Kidney (tissue), 11 donors: Measurements from ENCODE around the gene LGALS9B. TPM values are rescaled to one million over a fixed set of nuclear protein-coding genes. Genes with fewer than 3 reads are reported as not detected.
"Not testable (repeated sequence)": the region's sequence is repeated elsewhere in the genome, so short reads cannot be mapped to it uniquely, and the experiment has no call there.

ENCODE experiments used
- DNase-seq, 5 donors: peaks; one replicate each; pipeline ENCODE4 v3.0.0-alpha.2; 2013 to 2020
- FAIRE-seq: peaks from 2 replicates; lab custom pipeline; 2012; peaks lifted over from hg19 to GRCh38; lab: Jason Lieb, UNC
- H3K27ac ChIP-seq, 2 donors: one replicate each; pipeline ENCODE4 v1.7.0; 2013; ENCODE audit warnings: low read depth in 2 of 2, low read length in 2 of 2, inconsistent platforms in 1 of 2
- H3K27me3 ChIP-seq: one replicate; pipeline ENCODE4 v1.7.1; 2013; ENCODE audit warnings: low read length, inconsistent platforms; ENCODE audit not compliant: control insufficient read depth, insufficient read depth
- H3K36me3 ChIP-seq, 3 donors: one replicate each; pipeline versions ENCODE4 v1.7.0 to v1.7.1; 2013; ENCODE audit warnings: low read length in 3 of 3, control low read depth in 1 of 3, inconsistent platforms in 1 of 3; ENCODE audit not compliant: insufficient read depth in 3 of 3, control insufficient read depth in 2 of 3
- H3K4me1 ChIP-seq, 3 donors: one replicate each; pipeline versions ENCODE4 v1.7.0 to v1.7.1; 2013; ENCODE audit warnings: low read length in 3 of 3, inconsistent platforms in 1 of 3, low read depth in 1 of 3; ENCODE audit not compliant: control insufficient read depth in 2 of 3, insufficient read depth in 2 of 3
- H3K4me3 ChIP-seq, 3 donors: one replicate each; pipeline versions ENCODE4 v1.7.0 to v1.8.1; 2013; ENCODE audit warnings: low read length in 3 of 3, control low read depth in 1 of 3, inconsistent platforms in 1 of 3
- H3K9ac ChIP-seq, 3 donors: one replicate each; pipeline versions ENCODE4 v1.7.0 to v1.7.1; 2013; ENCODE audit warnings: low read length in 3 of 3, control low read depth in 1 of 3, inconsistent platforms in 1 of 3
- H3K9me3 ChIP-seq, 3 donors: one replicate each; pipeline versions ENCODE4 v1.7.0 to v1.7.1; 2013; ENCODE audit warnings: low read length in 3 of 3, control low read depth in 1 of 3, inconsistent platforms in 1 of 3; ENCODE audit not compliant: control insufficient read depth in 2 of 3, insufficient read depth in 1 of 3
- intact Hi-C: fragments of 100-400 bp; cut with DNase I; formaldehyde crosslinking; loops from one replicate; pipeline ENCODE4 v1.11.1; 2022
- polyA plus RNA-seq: library from polyadenylated mRNA; stranded (reverse); fragments of 350-450 nt; fragmentation: Illumina TruSeq; extraction: RNeasy Lipid Tissue Mini Kit (QIAGEN cat#74804); gene quantifications from one replicate; pipeline ENCODE4 v1.2.3, GENCODE V29; 2014; ENCODE audit warnings: low read depth, low replicate concordance; ENCODE audit not compliant: insufficient read depth
- total RNA-seq: library from RNA; stranded (reverse); fragmentation: NEBNext Ultra II Directional; extraction: Animal tissue kit (Norgen Biotek cat#: 25700); gene quantifications from one replicate; pipeline ENCODE4 v1.2.1, GENCODE V29; 2021
- donor health status: control.
- donor health status: control.
- donor health status: DM: yes; HTN: yes; CAD: no.
- donor health status: Normal renal cell carcinoma (clear cell type).

LGALS9B gene
- total and polyA plus RNA-seq, 2 donors from 2014 or later: not detected

- H3K4me1 ChIP-seq, intact Hi-C loops, H3K27ac ChIP-seq, H3K9me3 ChIP-seq, H3K9ac ChIP-seq, H3K36me3 ChIP-seq, H3K27me3 ChIP-seq, DNase-seq, H3K4me3 ChIP-seq, FAIRE-seq: not testable (repeated sequence)
These were observed 34.6 kb upstream of the LGALS9B start for GRCh38 chr17:20501896-20502295.

- H3K4me3 ChIP-seq, H3K27me3 ChIP-seq, H3K9me3 ChIP-seq, H3K9ac ChIP-seq, intact Hi-C loops, H3K36me3 ChIP-seq, DNase-seq, FAIRE-seq, H3K27ac ChIP-seq, H3K4me1 ChIP-seq: not testable (repeated sequence)
These were observed 33.0 kb upstream of the LGALS9B start for GRCh38 chr17:20500346-20500745.

GRCh38 chr17:20495420-20495819 is 28.1 kb upstream of the LGALS9B start:
- H3K4me1 ChIP-seq, H3K4me3 ChIP-seq, H3K27me3 ChIP-seq, H3K9ac ChIP-seq, H3K9me3 ChIP-seq, H3K27ac ChIP-seq, FAIRE-seq, H3K36me3 ChIP-seq, DNase-seq, intact Hi-C loops: not testable (repeated sequence)

DNA sequence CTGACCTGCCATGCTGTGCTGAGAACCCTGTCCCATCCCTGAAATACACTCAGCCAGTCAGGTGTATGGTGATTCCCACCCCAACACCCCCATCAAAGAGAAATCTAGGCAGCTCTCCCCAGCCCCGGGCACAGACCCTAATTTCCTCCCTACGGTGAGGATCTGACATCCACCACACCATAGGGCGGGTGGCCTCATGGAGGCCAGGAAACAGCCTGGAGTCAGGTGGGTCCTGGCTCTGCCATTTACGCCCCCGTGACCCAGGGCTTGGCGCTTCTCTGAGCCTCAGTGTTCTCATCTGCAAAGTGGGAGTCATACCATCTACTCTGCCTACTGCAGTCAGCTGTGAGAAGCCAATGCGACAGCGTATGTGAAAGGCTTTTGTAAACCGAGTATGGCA is 27.4 kb upstream of the LGALS9B start:
- intact Hi-C loops, H3K4me1 ChIP-seq, H3K36me3 ChIP-seq, DNase-seq, H3K9me3 ChIP-seq, H3K9ac ChIP-seq, H3K27ac ChIP-seq, H3K27me3 ChIP-seq, FAIRE-seq, H3K4me3 ChIP-seq: not testable (repeated sequence)

- FAIRE-seq, DNase-seq, H3K9ac ChIP-seq, intact Hi-C loops, H3K27me3 ChIP-seq, H3K9me3 ChIP-seq, H3K36me3 ChIP-seq, H3K4me1 ChIP-seq, H3K4me3 ChIP-seq, H3K27ac ChIP-seq: not testable (repeated sequence)
These were observed 26.8 kb upstream of the LGALS9B start for GRCh38 chr17:20494147-20494546.

DNA sequence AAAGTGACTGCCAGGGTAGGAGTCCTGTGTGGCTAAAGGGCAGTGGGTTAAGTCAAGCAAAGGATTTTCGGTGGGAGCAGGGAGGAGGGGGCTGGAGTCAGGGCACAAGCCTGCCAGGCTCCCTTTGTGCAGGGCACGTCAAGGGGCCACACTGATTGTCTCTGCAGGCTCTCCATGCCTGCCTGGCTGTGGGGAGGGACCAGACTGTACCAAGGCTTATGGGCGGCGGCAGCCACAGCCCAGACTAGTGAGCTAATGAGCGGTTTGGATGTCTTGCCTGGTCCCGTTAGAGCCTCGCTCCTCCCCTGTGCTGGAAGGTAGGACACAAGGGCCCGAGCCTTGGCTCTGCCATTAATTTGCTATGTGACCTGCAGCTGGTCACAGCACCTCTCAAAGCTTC is 25.6 kb upstream of the LGALS9B start:
- FAIRE-seq, DNase-seq, H3K4me1 ChIP-seq, H3K27me3 ChIP-seq, intact Hi-C loops, H3K9me3 ChIP-seq, H3K9ac ChIP-seq, H3K4me3 ChIP-seq, H3K36me3 ChIP-seq, H3K27ac ChIP-seq: not testable (repeated sequence)

DNA sequence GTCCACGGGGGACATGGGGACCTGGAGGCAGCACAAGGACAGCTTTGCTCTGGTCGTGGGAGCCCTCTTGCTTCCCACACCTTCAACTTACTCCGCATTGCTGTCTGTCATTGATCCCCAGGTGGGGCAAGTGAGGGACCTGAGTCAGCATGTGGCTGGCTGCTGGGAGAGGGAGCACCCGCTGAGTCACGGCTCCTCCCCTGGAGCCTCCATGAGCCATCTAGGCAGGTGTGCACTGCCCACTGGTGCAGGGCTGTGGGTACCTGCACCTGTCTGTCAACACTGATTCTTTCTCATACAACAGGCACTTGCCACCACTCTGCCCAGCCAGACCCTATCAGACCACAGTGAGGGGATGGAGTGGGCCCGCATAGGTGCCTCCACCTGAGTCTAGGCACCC is 24.8 kb upstream of the LGALS9B start:
- H3K4me3 ChIP-seq, H3K27me3 ChIP-seq, H3K36me3 ChIP-seq, H3K4me1 ChIP-seq, DNase-seq, FAIRE-seq, H3K9ac ChIP-seq, H3K9me3 ChIP-seq, H3K27ac ChIP-seq, intact Hi-C loops: not testable (repeated sequence)

GRCh38 chr17:20484930-20485329 is 17.6 kb upstream of the LGALS9B start:
- H3K4me3 ChIP-seq, H3K9me3 ChIP-seq, intact Hi-C loops, H3K27me3 ChIP-seq, DNase-seq, H3K36me3 ChIP-seq, H3K27ac ChIP-seq, H3K9ac ChIP-seq, FAIRE-seq, H3K4me1 ChIP-seq: not testable (repeated sequence)
